ENCODE measurements around the gene TFDP1. TPM values are rescaled to one million over a fixed set of nuclear protein-coding genes. Genes with fewer than 3 reads are reported as not detected.

The TFDP1 gene, protein sequence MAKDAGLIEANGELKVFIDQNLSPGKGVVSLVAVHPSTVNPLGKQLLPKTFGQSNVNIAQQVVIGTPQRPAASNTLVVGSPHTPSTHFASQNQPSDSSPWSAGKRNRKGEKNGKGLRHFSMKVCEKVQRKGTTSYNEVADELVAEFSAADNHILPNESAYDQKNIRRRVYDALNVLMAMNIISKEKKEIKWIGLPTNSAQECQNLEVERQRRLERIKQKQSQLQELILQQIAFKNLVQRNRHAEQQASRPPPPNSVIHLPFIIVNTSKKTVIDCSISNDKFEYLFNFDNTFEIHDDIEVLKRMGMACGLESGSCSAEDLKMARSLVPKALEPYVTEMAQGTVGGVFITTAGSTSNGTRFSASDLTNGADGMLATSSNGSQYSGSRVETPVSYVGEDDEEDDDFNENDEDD
- total RNA-seq = 50.7 and 72.9 TPM in 2 replicates

GRCh38 chr13:113584205-113584869 lies at the start of gene TFDP1:
TFDP1 (plus strand) TSS chr13:113584753; CDS start chr13:113585838, 1,085 bp downstream.
- DNase-seq (ENCODE audit: low read depth) = peak; percentile 16

DNA sequence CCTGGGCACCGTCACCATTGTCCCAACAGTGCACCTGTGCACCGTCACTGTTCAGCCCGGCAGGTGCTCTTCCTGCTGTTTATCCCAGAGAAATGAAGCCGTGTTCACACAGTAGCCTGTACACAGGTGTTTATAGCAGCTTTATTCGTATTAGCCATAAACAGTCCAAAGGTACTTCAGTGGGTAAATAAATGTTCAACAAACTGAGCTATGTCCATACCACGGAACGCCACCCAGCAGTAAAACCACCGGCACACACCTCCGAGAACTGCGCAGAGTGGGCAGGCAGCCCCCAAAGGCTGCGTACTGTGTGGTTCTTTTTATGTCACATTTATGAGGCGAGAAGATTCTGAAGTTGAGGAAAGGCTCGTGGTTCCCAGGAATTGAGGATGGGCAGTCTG lies 49.2 kb upstream of the TFDP1 start:
- DNase-seq (ENCODE audit: low read depth) = no peak

DNA sequence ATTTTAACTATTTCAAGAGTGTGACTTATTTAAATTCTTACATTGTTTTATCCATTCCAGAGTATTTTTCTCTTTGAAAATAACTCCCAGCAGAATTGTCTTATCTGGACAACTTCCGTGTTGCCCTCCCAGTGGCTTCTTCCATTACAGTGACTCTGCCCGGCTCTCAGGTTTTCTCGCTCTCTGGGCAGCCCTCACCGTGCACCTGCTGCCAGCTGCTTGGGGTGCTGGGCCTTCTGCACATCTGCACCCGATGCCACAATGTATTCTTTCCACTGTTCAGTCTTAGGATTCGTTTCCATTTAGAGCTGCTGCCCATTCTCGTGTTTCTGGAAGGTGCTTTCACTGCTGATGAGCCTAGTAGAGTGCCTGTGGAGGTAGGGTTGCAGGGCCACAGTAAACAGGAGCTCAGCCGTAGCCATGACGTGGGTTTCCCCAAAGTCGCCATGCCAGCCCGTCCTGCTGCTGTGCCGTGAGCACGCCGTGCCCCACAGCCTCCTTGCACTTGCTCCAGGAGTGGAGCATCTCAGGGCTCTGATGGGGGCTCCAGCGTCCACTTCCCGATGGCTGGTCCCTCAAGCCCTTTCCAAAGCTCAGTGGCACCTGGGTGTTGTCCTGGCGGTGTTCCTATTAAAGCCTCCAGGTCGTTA lies 48.0 kb upstream of the TFDP1 start:
- DNase-seq (ENCODE audit: low read depth) = no peak

DNA sequence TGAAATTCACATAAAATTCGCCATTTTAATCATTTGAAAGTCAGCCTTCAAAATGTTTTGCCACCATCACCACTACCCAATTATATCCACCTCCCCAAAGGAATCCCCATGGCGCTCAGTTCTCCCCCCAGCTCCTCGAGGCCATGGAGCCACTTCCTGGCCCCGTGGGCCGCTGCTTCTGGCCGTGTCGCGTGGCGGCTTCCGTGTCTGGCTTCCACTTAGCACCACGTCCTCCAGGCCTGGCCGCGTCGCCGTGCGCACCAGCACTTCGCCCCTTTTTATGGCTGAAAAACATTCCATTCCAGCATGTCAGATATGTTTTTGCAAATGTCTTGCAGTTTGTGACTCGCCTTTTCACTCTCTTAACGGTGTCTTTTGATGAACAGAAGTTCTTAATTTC lies 47.3 kb upstream of the TFDP1 start:
- no peak for DNase-seq (ENCODE audit: low read depth)

- no peak for DNase-seq (ENCODE audit: low read depth)
Observed at GRCh38 chr13:113537909-113538688, 46.5 kb upstream of the TFDP1 start.

- no peak for DNase-seq (ENCODE audit: low read depth)
Observed at GRCh38 chr13:113538689-113539058, 45.9 kb upstream of the TFDP1 start.

DNA sequence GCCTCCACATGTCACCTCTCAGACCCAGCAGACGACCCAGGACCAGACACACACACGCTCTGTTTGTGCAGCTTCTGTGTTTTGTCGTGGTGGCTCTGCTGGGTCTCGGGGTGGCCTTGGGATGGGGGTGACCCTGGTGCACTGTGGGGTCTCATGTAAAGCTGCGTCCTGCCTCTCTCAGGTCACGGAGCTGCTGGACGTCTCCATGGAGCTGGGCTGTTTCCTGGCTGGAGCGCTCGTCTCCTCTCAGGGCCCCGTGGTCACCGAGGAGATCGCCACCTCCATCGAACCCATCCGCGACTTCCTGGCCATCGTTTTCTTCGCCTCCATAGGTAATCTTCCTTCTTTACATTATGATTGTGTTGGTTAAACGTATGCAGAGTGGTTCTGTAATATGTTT lies 45.4 kb upstream of the TFDP1 start:
- no peak for DNase-seq (ENCODE audit: low read depth)

DNA sequence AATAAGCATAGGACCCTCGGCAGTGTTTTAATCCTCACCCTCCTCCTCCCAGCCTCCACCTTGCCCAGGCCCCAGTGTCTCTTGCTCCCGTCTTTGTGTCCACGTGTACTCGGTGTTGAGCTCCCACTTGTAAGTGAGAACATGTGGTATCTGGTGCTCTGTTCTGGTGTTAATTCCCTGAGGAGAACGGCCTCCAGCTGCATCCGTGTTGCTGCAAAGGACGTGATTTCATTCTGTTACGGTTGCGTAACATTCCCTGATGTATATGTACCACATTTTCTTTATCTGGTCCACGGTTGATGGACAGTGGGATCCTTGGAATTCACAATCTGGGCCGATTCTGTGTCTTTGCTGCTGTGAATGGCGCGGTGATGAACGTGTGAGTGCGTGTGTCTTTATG lies 44.7 kb upstream of the TFDP1 start:
- no peak for DNase-seq (ENCODE audit: low read depth)

- no peak for DNase-seq (ENCODE audit: low read depth)
Observed at GRCh38 chr13:113540523-113540922, 44.0 kb upstream of the TFDP1 start.

- DNase-seq (ENCODE audit: low read depth) = no peak
Observed at GRCh38 chr13:113542751-113543424, 41.7 kb upstream of the TFDP1 start.

GRCh38 chr13:113544071-113544891 lies 40.3 kb upstream of the TFDP1 start:
- no peak for DNase-seq (ENCODE audit: low read depth)

DNA sequence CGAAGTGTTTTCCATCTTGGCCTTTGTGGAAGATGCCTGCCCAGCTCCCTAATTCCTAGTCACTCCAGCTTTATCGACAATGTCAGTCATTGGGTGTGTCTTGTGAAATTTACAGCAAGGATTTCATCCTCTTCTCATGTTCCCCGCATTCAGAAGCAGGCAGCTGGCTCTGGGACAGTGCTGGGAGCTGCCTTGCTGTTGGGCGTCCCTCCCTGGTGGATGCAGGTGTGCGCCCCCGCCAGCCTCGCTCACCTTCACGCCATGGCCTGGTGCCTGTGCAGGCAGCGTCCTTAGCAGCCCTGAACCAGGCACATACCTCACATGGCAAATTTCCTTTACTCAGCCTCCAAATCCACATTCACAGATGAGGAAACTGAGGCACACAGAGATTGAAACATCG lies 39.7 kb upstream of the TFDP1 start:
- DNase-seq (ENCODE audit: low read depth) = no peak

GRCh38 chr13:113545455-113545930 lies 39.1 kb upstream of the TFDP1 start:
- DNase-seq (ENCODE audit: low read depth) = peak; percentile 73

GRCh38 chr13:113545931-113546516 lies 38.5 kb upstream of the TFDP1 start:
- no peak for DNase-seq (ENCODE audit: low read depth)

DNA sequence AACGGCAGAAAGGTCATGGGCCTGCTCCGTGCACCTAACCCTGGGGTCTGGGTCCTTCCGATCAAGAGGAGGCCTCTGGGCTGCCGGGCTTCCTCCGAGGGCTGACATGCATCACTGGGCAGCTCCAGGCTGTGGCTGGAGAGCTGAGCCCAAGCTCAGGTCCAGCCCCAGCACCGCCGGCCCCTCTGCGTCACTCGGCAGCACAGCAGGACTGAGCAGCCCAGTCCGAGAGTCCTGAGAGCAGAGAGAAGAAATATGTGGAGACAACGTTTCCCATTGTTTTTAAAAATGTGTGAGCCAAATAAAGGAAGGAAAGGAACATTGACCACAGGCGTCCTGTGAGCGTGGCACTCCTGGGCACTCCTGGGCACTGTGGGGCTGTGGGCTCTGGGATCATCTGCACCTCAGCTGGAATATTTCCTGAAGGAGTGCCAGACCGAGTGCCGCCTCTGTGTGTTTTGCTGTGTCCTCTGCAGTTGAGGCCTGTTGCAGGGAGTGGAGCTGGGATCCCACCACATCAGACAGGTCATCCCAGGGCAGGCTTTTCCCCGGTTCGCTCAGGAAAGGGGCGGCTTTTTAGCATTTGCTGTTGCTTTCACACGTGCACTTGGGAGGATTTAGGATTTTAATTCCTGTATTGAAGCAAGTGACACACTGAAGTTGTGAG lies 37.8 kb upstream of the TFDP1 start:
- peak; percentile 60 for DNase-seq (ENCODE audit: low read depth)

DNA sequence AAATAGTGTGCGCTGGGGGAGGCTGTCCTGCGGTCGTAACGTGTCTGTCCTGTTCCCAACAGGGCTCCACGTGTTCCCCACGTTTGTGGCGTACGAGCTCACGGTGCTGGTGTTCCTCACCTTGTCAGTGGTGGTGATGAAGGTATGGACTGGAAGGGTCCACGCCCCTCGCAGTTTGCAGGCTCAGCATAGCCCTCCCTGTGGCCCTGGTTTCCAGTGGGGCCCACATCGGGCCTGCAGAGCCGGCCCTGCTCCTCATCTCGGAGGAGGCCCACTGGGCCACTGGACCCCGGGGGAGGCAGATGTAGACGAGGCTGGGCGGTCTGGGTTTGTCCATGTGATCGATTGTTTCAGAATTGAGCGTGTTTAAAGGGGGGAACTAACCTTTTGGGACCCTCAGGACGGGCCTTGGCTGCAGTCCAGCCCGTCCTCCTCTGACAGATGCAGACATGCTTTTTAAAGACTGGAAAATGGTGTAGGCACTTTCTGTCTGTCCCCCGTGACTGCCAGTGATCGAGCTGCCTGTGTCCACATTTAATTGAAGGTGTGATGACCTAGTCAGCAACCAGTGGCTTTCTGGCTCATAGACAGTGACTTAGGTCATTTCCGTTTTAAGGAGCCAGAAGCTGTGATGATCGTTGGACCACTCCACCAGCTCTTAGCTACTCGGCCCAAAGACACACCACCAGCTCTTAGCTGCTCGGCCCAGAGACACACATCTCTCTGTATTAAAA lies 37.1 kb upstream of the TFDP1 start:
- DNase-seq (ENCODE audit: low read depth) = no peak

GRCh38 chr13:113548171-113548641 lies 36.3 kb upstream of the TFDP1 start:
- no peak for DNase-seq (ENCODE audit: low read depth)

- DNase-seq (ENCODE audit: low read depth) = no peak
Observed at GRCh38 chr13:113548778-113549621, 35.6 kb upstream of the TFDP1 start.
